A549 (cell line): ENCODE data around the gene PTGES2. TPM values are rescaled to one million over a fixed set of nuclear protein-coding genes. Genes with fewer than 3 reads are reported as not detected.

Experiments used
- ATAC-seq, 2 experiments: fragments of 200-7000 bp in 1 of 2; fragments of >200 bp in 1 of 2; cut with Nextera tagmentation in 1 of 2; cut with Tn5 transposase in 1 of 2; 3 replicates each; pipeline versions ENCODE4 v1.8.0 to v1.9.1; 2018 to 2020; ENCODE audit warnings: mild to moderate bottlenecking in 1 of 2, moderate library complexity in 1 of 2
- CTCF ChIA-PET: fragments of 300-600 bp; sonication (Branson Sonifier 250); formaldehyde crosslinking; extraction: SDS; loops from one replicate; lab custom pipeline; 2021; ENCODE audit warnings: antibody characterized with exemption, inconsistent platforms; lab: Yijun Ruan, JAX
- POLR2A ChIA-PET: fragments of 350-600 bp; formaldehyde crosslinking; extraction: SDS; loops from one replicate; lab custom pipeline; 2021; ENCODE audit warnings: antibody characterized with exemption, inconsistent platforms; lab: Yijun Ruan, JAX
- DNase-seq, 2 experiments: peaks; one replicate each; pipeline versions ENCODE4 v3.0.0 to v3.0.0-alpha.2; 2011 to 2016; ENCODE audit warnings: low read depth in 1 of 2, low spot score in 1 of 2
- FAIRE-seq: peaks from 2 replicates; lab custom pipeline; 2011; peaks lifted over from hg19 to GRCh38; lab: Jason Lieb, UNC
- H3K27ac ChIP-seq, 2 experiments: fragments of >200 bp; sonication (Bioruptor Twin); formaldehyde crosslinking; 3 replicates each; pipeline ENCODE4 v1.5.1; 2016 to 2017
- H3K4me1 ChIP-seq: fragments of >200 bp; sonication (Bioruptor Twin); formaldehyde crosslinking; 3 replicates; pipeline ENCODE4 v1.6.1; 2016
- H3K4me2 ChIP-seq: fragments of >200 bp; sonication (Bioruptor Twin); formaldehyde crosslinking; 3 replicates; pipeline ENCODE4 v1.6.1; 2016
- H3K4me3 ChIP-seq: fragments of >200 bp; sonication (Bioruptor Twin); formaldehyde crosslinking; 3 replicates; pipeline ENCODE4 v1.5.1; 2016
- H3K9me3 ChIP-seq: fragments of >200 bp; sonication (Bioruptor Twin); formaldehyde crosslinking; 3 replicates; pipeline ENCODE4 v1.6.1; 2016
- ATOH8 ChIP-seq: fragments of 250-450 bp; sonication (Bioruptor Pico); IDR thresholded peaks from 2 replicates; pipeline ENCODE4 v1.5.0; 2020; ENCODE audit warnings: low read depth, mild to moderate bottlenecking, moderate library complexity
- CBX2 ChIP-seq: fragments of 200-600 bp; sonication (generic); IDR thresholded peaks from 2 replicates; pipeline ENCODE4 v1.6.1; 2016; ENCODE audit warnings: low read depth, mild to moderate bottlenecking, borderline replicate concordance
- CHD4 ChIP-seq: fragments of 200-600 bp; sonication (generic); IDR thresholded peaks from 2 replicates; pipeline ENCODE4 v1.6.1; 2016; ENCODE audit warnings: antibody characterized with exemption, mild to moderate bottlenecking, borderline replicate concordance
- ESRRA ChIP-seq: fragments of 150-350 bp; IDR thresholded peaks from 2 replicates; pipeline ENCODE4 v1.6.1; 2014; ENCODE audit warnings: mild to moderate bottlenecking, low read length, borderline replicate concordance
- HDAC2 ChIP-seq: fragments of 200-600 bp; sonication (generic); IDR thresholded peaks from 2 replicates; pipeline ENCODE4 v1.6.1; 2016
- HOXB13 ChIP-seq: fragments of 250-450 bp; sonication (Bioruptor Pico); IDR thresholded peaks from 2 replicates; pipeline ENCODE4 v1.5.0; 2020; ENCODE audit warnings: low read depth, mild to moderate bottlenecking, moderate library complexity
- JUNB ChIP-seq: fragments of >200 bp; sonication (Bioruptor Twin); formaldehyde crosslinking; IDR thresholded peaks from 2 replicates; pipeline ENCODE4 v1.6.1; 2016
- KDM5A ChIP-seq: fragments of 200-600 bp; sonication (generic); IDR thresholded peaks from 2 replicates; pipeline ENCODE4 v1.6.1; 2016; ENCODE audit warnings: antibody characterized with exemption, mild to moderate bottlenecking
- MAX ChIP-seq: IDR thresholded peaks from 2 replicates; pipeline ENCODE4 v1.6.1; 2012
- MAZ ChIP-seq: fragments of 150-350 bp; IDR thresholded peaks from 2 replicates; pipeline ENCODE4 v1.6.1; 2014; ENCODE audit warnings: antibody characterized with exemption, low read depth, low read length, borderline replicate concordance
- PBX3 ChIP-seq: IDR thresholded peaks from 2 replicates; pipeline ENCODE4 v1.6.1; 2012
- PHF8 ChIP-seq: fragments of 200-600 bp; sonication (generic); IDR thresholded peaks from 2 replicates; pipeline ENCODE4 v1.6.1; 2016; ENCODE audit warnings: low read depth, mild to moderate bottlenecking, antibody characterized with exemption, moderate library complexity, borderline replicate concordance
- POLR2A ChIP-seq: IDR thresholded peaks from 2 replicates; pipeline ENCODE4 v1.6.1; 2012; ENCODE audit warnings: mild to moderate bottlenecking, low read length
- POLR2AphosphoS2 ChIP-seq: conservative IDR thresholded peaks from 2 replicates; pipeline ENCODE4 v1.6.1; 2012; ENCODE audit warnings: low read length, improper control_type of control experiment, inconsistent platforms
- SMC3 ChIP-seq: fragments of >200 bp; sonication (Bioruptor Twin); formaldehyde crosslinking; IDR thresholded peaks from 3 replicates; pipeline ENCODE4 v1.6.1; 2018; ENCODE audit warnings: inconsistent platforms
- SREBF2 ChIP-seq: fragments of 450-650 bp; IDR thresholded peaks from 2 replicates; pipeline ENCODE4 v1.6.1; 2014; ENCODE audit warnings: mild to moderate bottlenecking, moderate library complexity
- ZC3H11A ChIP-seq: fragments of 450-650 bp; IDR thresholded peaks from 2 replicates; pipeline ENCODE4 v1.6.1; 2014; ENCODE audit warnings: antibody characterized with exemption, mild to moderate bottlenecking
- WGBS: methylation state at CpG from one replicate; pipeline ENCODE4 v1.1.6; 2017; ENCODE audit errors: missing lambda C conversion rate; 5-methylcytosine and 5-hydroxymethylcytosine counted together
- polyA plus RNA-seq, 4 experiments: library from polyadenylated mRNA; depleted of rRNA in 3 of 4; stranded (reverse); fragments of >200 nt; fragmentation: RNase III in 1 of 4; extraction: RNeasy Plus Mini Kit Qiagen cat#74134 plus additional on column Dnase treatment in 1 of 4; gene quantifications; 2 replicates in 3 of 4; 3 replicates in 1 of 4; pipeline ENCODE4 v1.2.3, GENCODE V29; 2011 to 2017
- TF ChIP-seq, protein P1 (sequence below): fragments of 450-650 bp; IDR thresholded peaks from 2 replicates; pipeline ENCODE4 v1.6.1; 2014; ENCODE audit warnings: antibody characterized with exemption
- TF ChIP-seq, protein P2 (sequence below): fragments of >200 bp; sonication (Bioruptor Twin); formaldehyde crosslinking; IDR thresholded peaks from 3 replicates; pipeline ENCODE4 v1.6.1; 2016
- TF ChIP-seq, protein P3 (sequence below): fragments of 250-450 bp; sonication (Bioruptor Pico); IDR thresholded peaks from 2 replicates; pipeline ENCODE4 v1.5.0; 2021; ENCODE audit warnings: mild to moderate bottlenecking, moderate library complexity, borderline replicate concordance

The PTGES2 gene
- polyA plus RNA-seq, 2 of the 4 experiments (the other 2 are of a cell fraction) = 94.1 to 94.5 TPM

DNA sequence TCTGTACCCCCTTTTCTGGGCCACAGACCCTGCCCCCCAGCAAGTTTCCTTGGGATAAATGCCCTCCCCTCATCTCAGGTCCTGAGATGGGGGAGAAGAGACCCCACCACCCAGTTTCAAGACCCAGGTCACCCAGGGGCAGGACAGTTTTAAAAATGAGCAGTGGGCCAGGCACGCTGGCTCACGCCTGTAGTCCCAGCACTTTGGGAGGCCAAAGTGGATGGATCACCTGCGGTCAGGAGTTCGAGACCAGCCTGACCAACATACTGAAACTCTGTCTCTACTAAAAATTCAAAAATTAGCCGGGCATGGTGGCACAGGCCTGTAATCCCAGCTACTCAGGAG, 6.1 kb downstream of the PTGES2 start:
- no peak overlapping the region for H3K27ac ChIP-seq
- H3K4me2 ChIP-seq = no peak overlapping the region
- TF ChIP-seq MAX = no peak
- TF ChIP-seq, protein P1, sequence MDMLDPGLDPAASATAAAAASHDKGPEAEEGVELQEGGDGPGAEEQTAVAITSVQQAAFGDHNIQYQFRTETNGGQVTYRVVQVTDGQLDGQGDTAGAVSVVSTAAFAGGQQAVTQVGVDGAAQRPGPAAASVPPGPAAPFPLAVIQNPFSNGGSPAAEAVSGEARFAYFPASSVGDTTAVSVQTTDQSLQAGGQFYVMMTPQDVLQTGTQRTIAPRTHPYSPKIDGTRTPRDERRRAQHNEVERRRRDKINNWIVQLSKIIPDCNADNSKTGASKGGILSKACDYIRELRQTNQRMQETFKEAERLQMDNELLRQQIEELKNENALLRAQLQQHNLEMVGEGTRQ = no peak
- TF ChIP-seq KDM5A = no peak
- TF ChIP-seq ATOH8 (CRISPR knock-in tag) = no peak
- no peak for TF ChIP-seq SREBF2
- TF ChIP-seq MAZ = no peak
- TF ChIP-seq CHD4 = no peak
- TF ChIP-seq SMC3 = no peak
- TF ChIP-seq, all 56 proteins: peak for 0
- POLR2A ChIA-PET = no interaction called here
- no peak for ATAC-seq
- no peak overlapping the region for H3K4me3 ChIP-seq
- no peak for FAIRE-seq
- CTCF ChIA-PET = interaction anchor here (1.2 kb wide), 1 partner anchor 27 kb away, joined by 4 read pairs; no protein-coding TSS in a partner anchor
- no peak for DNase-seq
- H3K9me3 ChIP-seq = no peaks in the 10 kb centered on the region
- WGBS = 85% methylated on average over 5 of the region's 5 CpGs
- peaks cover 21% of the 10 kb centered on the region for H3K4me1 ChIP-seq

DNA sequence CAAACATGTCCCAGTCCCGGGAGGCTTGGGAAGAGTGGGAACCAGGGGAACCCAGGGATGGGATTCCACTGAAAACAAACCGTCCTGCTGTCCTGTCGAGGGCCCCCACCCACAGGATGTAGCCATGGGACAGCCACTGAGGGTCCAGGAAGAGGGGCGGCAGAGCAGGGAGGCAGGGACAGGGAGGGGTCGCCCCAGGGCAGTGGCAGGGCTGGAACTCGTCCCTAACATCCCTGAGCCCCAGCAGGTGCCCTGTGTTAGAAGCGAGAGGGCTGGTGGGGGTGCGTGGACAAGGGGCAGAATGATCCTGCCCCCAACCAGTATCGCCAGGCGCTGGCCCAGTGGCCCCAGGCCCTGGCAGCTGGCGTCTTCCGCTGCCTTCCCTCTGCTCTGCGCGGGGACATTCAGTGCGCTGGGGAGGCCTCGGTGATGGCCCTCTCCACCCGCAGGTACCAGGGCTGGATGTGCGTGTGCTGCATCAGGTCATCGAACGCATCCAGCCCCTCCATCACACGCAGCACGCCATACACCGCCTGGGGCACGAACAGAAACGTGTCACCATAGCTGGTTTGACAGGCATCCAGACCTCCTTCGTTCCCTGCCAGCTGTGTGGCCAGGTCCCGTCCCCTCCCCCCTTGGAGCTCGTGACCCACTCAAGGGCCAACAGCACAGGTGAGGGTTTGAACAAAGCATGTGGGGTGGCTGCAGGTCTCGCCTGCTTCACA, 6.6 kb downstream of the PTGES2 start:
- ATAC-seq (no peak), DNase-seq (no peak), FAIRE-seq (no peak)
- ChIA-PET POLR2A (interaction anchor here (1.0 kb wide), 1 partner anchor 54 kb away, joined by 3 read pairs; the partner anchor contains the start of genes NAIF1 and SLC25A25), CTCF (interaction anchor here (1.2 to 1.5 kb wide), 3 partner anchors 22 to 28 kb away, joined by 3 to 4 read pairs (median 4); no protein-coding TSS in a partner anchor)
- Histone ChIP-seq H3K27ac (no peak overlapping the region), H3K4me3 (no peak overlapping the region), H3K9me3 (no peaks in the 10 kb centered on the region), H3K4me1 (peaks cover 16% of the 10 kb centered on the region), H3K4me2 (no peak overlapping the region)
- no peak for TF ChIP-seq CBX2
- TF ChIP-seq SREBF2 = no peak
- no peak for TF ChIP-seq ESRRA
- TF ChIP-seq PHF8 = no peak
- no peak for TF ChIP-seq HDAC2
- TF ChIP-seq, protein P2, sequence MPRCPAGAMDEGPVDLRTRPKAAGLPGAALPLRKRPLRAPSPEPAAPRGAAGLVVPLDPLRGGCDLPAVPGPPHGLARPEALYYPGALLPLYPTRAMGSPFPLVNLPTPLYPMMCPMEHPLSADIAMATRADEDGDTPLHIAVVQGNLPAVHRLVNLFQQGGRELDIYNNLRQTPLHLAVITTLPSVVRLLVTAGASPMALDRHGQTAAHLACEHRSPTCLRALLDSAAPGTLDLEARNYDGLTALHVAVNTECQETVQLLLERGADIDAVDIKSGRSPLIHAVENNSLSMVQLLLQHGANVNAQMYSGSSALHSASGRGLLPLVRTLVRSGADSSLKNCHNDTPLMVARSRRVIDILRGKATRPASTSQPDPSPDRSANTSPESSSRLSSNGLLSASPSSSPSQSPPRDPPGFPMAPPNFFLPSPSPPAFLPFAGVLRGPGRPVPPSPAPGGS = no peak
- 86% methylated on average over 29 of the region's 29 CpGs for WGBS

- POLR2A ChIA-PET = interaction anchor here (1.0 kb wide), 2 partner anchors 8 to 53 kb away, joined by 3 read pairs; partner anchors contain the start of genes NAIF1 and SLC25A25
- H3K27ac ChIP-seq = no peak overlapping the region
- no peaks in the 10 kb centered on the region for H3K9me3 ChIP-seq
- ATAC-seq = no peak
- FAIRE-seq = no peak
- TF ChIP-seq POLR2A (no peak), HOXB13 (CRISPR knock-in tag) (no peak), ZC3H11A (no peak), POLR2AphosphoS2 (no peak), HDAC2 (no peak), PBX3 (no peak), JUNB (no peak), ESRRA (no peak)
- TF ChIP-seq, protein P3, sequence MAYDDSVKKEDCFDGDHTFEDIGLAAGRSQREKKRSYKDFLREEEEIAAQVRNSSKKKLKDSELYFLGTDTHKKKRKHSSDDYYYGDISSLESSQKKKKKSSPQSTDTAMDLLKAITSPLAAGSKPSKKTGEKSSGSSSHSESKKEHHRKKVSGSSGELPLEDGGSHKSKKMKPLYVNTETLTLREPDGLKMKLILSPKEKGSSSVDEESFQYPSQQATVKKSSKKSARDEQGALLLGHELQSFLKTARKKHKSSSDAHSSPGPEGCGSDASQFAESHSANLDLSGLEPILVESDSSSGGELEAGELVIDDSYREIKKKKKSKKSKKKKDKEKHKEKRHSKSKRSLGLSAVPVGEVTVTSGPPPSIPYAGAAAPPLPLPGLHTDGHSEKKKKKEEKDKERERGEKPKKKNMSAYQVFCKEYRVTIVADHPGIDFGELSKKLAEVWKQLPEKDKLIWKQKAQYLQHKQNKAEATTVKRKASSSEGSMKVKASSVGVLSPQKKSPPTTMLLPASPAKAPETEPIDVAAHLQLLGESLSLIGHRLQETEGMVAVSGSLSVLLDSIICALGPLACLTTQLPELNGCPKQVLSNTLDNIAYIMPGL (CRISPR knock-in tag) = no peak
- TF ChIP-seq, all 56 proteins: peak for 0
- DNase-seq = no peak
- H3K4me3 ChIP-seq = no peak overlapping the region
- WGBS = 89% methylated on average over 14 of the region's 20 CpGs
- H3K4me2 ChIP-seq = no peak overlapping the region
- CTCF ChIA-PET = interaction anchor here (0.8 to 1.5 kb wide), 5 partner anchors 14 to 177 kb away, joined by 3 to 4 read pairs (median 4); no protein-coding TSS in a partner anchor
- H3K4me1 ChIP-seq = peaks cover 9% of the 10 kb centered on the region
These were observed 7.3 kb downstream of the PTGES2 start for GRCh38 chr9:128120061-128120740.
